IPS-15b (cell line): ENCODE data around the gene SYNGR2.

Experiments used
- H3K27me3 ChIP-seq: one replicate; pipeline ENCODE4 v1.6.1; 2013; ENCODE audit warnings: low read length; ENCODE audit not compliant: control insufficient read depth, insufficient read depth
- H3K36me3 ChIP-seq: one replicate; pipeline ENCODE4 v1.6.1; 2013; ENCODE audit warnings: low read length; ENCODE audit not compliant: control insufficient read depth, insufficient read depth
- H3K4me1 ChIP-seq: one replicate; pipeline ENCODE4 v1.6.1; 2013; ENCODE audit warnings: mild to moderate bottlenecking, low read length; ENCODE audit not compliant: control insufficient read depth, insufficient read depth
- H3K4me3 ChIP-seq: one replicate; pipeline ENCODE4 v1.5.1; 2013; ENCODE audit warnings: low read depth, low read length
- H3K9ac ChIP-seq: one replicate; pipeline ENCODE4 v1.6.1; 2013; ENCODE audit warnings: low read depth, mild to moderate bottlenecking, low read length
- H3K9me3 ChIP-seq: one replicate; pipeline ENCODE4 v1.6.1; 2013; ENCODE audit warnings: mild to moderate bottlenecking, low read length; ENCODE audit not compliant: control insufficient read depth, insufficient read depth

Gene SYNGR2

GRCh38 chr17:78125138-78125913 lies 43.1 kb upstream of the SYNGR2 start:
- peaks cover 36% of the 10 kb centered on the region for H3K36me3 ChIP-seq
- H3K4me3 ChIP-seq: no peak overlapping the region
- H3K27me3 ChIP-seq: peaks cover 4% of the 10 kb centered on the region
- H3K4me1 ChIP-seq: peaks cover 6% of the 10 kb centered on the region
- no peak overlapping the region for H3K9ac ChIP-seq
- H3K9me3 ChIP-seq: no peaks in the 10 kb centered on the region

- H3K9ac ChIP-seq: no peak overlapping the region
- H3K27me3 ChIP-seq: peaks cover 13% of the 10 kb centered on the region
- no peak overlapping the region for H3K4me3 ChIP-seq
- H3K4me1 ChIP-seq: peaks cover 6% of the 10 kb centered on the region
- H3K9me3 ChIP-seq: no peaks in the 10 kb centered on the region
- peaks cover 32% of the 10 kb centered on the region for H3K36me3 ChIP-seq
Observed at GRCh38 chr17:78125976-78126894, 42.1 kb upstream of the SYNGR2 start.

GRCh38 chr17:78126895-78127238 lies 41.5 kb upstream of the SYNGR2 start:
- Histone ChIP-seq H3K9me3 (no peaks in the 10 kb centered on the region), H3K4me1 (peaks cover 6% of the 10 kb centered on the region), H3K4me3 (peak overlapping the region; percentile 65), H3K27me3 (peaks cover 13% of the 10 kb centered on the region), H3K36me3 (peaks cover 26% of the 10 kb centered on the region), H3K9ac (peak overlapping the region; percentile 73)

- H3K27me3 ChIP-seq: peaks cover 14% of the 10 kb centered on the region
- peak overlapping the region; percentile 65 for H3K4me3 ChIP-seq
- peaks cover 22% of the 10 kb centered on the region for H3K36me3 ChIP-seq
- peak overlapping the region; percentile 73 for H3K9ac ChIP-seq
- H3K4me1 ChIP-seq: peaks cover 6% of the 10 kb centered on the region
- H3K9me3 ChIP-seq: no peaks in the 10 kb centered on the region
Observed at GRCh38 chr17:78127239-78127887, 41.0 kb upstream of the SYNGR2 start.

- peaks cover 16% of the 10 kb centered on the region for H3K36me3 ChIP-seq
- peak overlapping the region; percentile 73 for H3K9ac ChIP-seq
- peak overlapping the region; percentile 65 for H3K4me3 ChIP-seq
- peaks cover 21% of the 10 kb centered on the region for H3K27me3 ChIP-seq
- peaks cover 6% of the 10 kb centered on the region for H3K4me1 ChIP-seq
- H3K9me3 ChIP-seq: no peaks in the 10 kb centered on the region
Observed at GRCh38 chr17:78127888-78128550, 40.4 kb upstream of the SYNGR2 start.

- Histone ChIP-seq H3K4me1 (peaks cover 6% of the 10 kb centered on the region), H3K9me3 (no peaks in the 10 kb centered on the region), H3K9ac (peak within 1 kb of the TSS; percentile 73), H3K27me3 (peaks cover 24% of the 10 kb centered on the region), H3K4me3 (peak within 1 kb of the TSS; percentile 65), H3K36me3 (peaks cover 10% of the 10 kb centered on the region)
Observed at GRCh38 chr17:78128551-78129350, 39.6 kb upstream of the SYNGR2 start, which contains the start of gene TMC6. Gene TMC6 (minus strand): TSS chr17:78128755. CDS start chr17:78126832, 1,923 bp downstream.

- peaks cover 28% of the 10 kb centered on the region for H3K27me3 ChIP-seq
- H3K9me3 ChIP-seq: no peaks in the 10 kb centered on the region
- H3K4me1 ChIP-seq: peaks cover 11% of the 10 kb centered on the region
- peaks cover 7% of the 10 kb centered on the region for H3K36me3 ChIP-seq
- H3K4me3 ChIP-seq: peak overlapping the region; percentile 37
- H3K9ac ChIP-seq: no peak overlapping the region
Observed at GRCh38 chr17:78129351-78130089, 38.9 kb upstream of the SYNGR2 start.

GRCh38 chr17:78130090-78130436 lies 38.3 kb upstream of the SYNGR2 start:
- no peak overlapping the region for H3K4me3 ChIP-seq
- peaks cover 11% of the 10 kb centered on the region for H3K4me1 ChIP-seq
- H3K36me3 ChIP-seq: peaks cover 7% of the 10 kb centered on the region
- peaks cover 28% of the 10 kb centered on the region for H3K27me3 ChIP-seq
- no peaks in the 10 kb centered on the region for H3K9me3 ChIP-seq
- no peak overlapping the region for H3K9ac ChIP-seq

- Histone ChIP-seq H3K36me3 (peaks cover 5% of the 10 kb centered on the region), H3K4me3 (peak within 1 kb of the TSS; percentile 37), H3K9ac (no peak within 1 kb of the TSS), H3K27me3 (peaks cover 28% of the 10 kb centered on the region), H3K4me1 (peaks cover 11% of the 10 kb centered on the region), H3K9me3 (no peaks in the 10 kb centered on the region)
Observed at GRCh38 chr17:78130437-78131101, 37.8 kb upstream of the SYNGR2 start, which contains the start of gene TMC8. Gene TMC8 (plus strand): TSS chr17:78130771. CDS start chr17:78131589, 818 bp downstream.
